Suppressor macrophage treated with lipopolysaccharide for 1 hour (primary cell): Measurements from ENCODE around the gene USP34.
A peak's percentile ranks its signal among the peaks of the same experiment; 100 is the strongest.
"Not testable (repeated sequence)": the region's sequence is repeated elsewhere in the genome, so short reads cannot be mapped to it uniquely, and the experiment has no call there.

Experiments used
- DNase-seq, 3 donors: peaks; one replicate each; pipeline ENCODE4 v3.0.0-alpha.2; 2020 to 2022

Gene USP34

DNA sequence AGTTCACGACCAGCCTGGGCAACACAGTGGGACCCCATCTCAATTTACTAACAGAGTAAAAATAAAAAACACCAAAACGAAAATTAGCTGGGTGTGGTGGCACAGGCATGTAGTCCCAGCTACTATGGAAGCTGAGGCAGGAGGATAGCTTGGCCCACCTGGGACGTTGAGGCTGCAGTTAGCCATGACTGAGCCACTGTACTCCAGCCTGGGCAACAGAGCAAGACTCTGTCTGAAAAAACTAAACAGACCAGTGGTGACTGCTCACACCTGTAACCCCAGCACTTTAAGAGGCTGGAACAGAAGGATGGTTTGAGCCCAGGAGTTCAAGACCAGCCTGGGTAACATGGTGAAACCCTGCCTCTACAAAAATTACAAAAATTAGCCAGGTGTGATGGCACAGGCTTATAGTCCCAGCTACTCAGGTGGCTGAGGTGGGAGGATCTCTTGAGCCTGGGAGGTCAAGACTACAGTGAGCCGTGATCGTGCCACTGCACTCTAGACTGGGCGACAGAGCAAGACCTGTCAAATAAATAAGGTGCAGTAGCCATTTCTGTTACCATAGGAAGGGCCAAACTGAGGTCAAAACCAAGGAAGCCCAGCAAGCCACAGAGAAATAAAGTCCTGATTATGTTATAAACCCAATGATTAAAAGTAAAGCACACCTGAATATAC, 14.0 kb downstream of the USP34 start:
- DNase-seq, result no peak

GRCh38 chr2:61456070-61456745, 14.7 kb downstream of the USP34 start:
- DNase-seq, result no peak

- not testable (repeated sequence) for DNase-seq
Observed at GRCh38 chr2:61454972-61455371, 15.9 kb downstream of the USP34 start.

- DNase-seq, result no peak
Observed at GRCh38 chr2:61454383-61454782, 16.5 kb downstream of the USP34 start.

DNA sequence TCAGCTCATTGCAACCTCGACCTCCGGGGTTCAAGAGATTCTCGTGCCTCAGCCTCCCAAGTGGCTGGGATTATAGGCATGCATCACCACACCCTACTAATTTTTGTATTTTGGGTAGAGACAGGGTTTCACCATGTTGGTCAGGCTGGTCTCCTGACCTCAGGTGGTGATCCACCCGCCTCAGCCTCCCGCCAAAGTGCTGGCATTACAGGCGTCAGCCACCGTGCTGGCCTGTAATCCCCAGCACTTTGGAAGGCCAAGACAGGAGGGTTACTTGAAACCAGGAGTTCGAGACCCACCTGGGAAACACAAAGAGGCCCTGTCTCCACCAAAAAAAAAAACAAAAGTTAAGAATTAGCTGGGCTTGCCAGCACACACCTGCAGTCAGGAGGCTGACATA, 18.5 kb downstream of the USP34 start:
- no peak for DNase-seq

GRCh38 chr2:61451178-61451577, 19.7 kb downstream of the USP34 start:
- no peak for DNase-seq

- no peak for DNase-seq
Observed at GRCh38 chr2:61450144-61450543, 20.7 kb downstream of the USP34 start.

DNA sequence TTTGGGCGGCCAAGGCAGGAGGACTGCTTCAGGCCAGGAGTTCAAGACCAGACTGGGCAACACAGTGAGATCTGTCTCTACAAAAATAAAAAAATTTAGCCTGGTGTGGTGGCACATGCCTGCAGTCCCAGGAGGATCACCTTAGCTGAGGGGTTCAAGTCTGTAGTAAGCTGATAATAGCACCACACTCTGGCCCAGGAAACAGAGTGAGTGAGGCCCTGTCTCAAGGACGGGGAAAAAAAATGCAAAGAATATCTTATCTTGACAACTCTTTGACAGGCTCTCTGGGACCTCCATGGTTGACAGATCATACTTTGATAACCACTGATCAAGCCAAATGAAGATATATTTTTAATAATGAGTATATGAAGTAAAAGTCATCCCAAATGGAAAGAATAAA, 22.7 kb downstream of the USP34 start:
- DNase-seq, result no peak

- DNase-seq, result not testable (repeated sequence)
Observed at GRCh38 chr2:61446971-61447370, 23.9 kb downstream of the USP34 start.

DNA sequence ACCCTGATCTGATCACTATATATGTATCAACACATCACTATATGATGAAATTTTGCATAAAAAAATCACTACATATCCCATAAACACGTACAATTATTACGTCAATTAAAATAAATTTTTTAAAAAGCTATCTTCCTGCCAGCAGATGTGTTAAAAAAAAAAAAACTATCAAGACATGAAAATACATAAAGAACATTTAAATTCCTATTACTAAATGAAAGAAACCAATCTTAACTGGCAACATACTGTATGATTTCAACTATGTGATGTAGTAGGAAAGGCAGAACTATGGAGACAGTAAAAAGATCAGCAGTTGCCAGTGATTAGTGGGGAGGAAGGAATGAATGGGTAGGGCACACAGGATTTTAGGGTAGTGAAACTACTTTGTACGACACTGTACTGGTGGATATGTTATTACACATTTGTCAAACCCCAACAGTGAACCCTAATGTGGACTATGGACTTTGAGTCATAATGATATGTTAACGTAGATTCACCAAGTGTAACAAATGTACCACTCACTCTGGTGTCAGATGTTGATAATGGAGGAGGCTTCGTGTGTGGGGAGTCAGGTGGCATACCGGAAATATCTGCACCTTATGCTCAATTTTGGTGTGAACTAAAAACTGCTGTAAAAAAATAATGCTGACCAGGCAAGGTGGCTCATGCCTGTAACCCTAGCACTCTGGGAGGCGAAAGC, 27.4 kb downstream of the USP34 start:
- DNase-seq, result peak; percentile 50 to 84 (median 83)

DNA sequence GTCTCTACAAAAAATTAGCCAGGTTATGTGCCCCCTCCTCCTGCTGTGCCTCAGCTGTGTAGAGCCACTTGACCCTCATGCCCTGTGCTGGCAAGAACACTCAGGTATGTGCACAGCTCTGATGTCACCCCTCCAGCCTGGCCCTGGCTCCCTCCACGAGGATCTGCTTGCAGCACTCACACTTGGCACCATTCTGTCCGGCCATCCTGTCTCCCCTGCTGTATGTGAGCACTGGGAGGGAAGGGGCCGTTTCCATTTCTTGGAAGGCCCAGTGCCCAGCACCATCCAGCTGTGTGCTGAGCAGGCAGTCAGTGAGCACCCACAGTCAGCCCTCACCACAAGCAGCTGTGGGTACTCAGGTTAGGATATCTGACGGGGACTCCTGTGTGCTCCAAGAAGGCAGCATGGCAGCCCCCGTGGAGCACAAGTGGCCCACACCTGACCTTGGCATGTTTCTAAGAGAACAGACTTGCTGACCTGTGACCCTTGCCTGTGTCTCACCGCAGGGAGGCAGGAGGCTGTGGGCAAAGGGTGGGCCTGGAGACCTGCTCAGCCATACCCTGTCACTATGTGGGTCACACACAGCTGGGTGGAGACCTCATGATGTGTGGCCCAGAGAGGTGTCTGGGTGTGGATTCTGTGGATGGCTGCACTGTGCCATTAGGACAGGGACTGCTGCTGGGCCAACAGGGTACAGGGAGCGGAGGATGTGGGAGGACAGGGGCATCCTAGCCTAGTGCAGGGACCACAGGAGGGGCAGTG, 31.5 kb downstream of the USP34 start:
- DNase-seq, result no peak

DNA sequence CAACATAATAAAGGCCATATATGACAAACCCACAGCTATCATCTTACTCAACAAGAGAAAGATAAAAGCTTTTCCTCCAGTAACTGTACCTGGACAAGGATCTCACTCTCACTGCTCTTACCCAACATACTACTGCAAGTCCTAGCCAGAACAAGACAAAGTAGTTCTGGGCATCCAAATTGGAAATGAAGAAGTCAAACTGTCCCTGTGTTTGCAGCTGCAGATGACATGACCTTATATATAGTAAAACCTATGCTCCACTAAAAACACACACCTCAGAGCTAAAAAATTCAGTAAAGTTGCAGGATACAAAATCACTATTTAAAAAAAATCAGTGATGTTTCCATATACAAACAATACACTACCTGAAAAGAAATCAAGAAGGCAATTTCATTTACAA, 32.2 kb downstream of the USP34 start:
- no peak for DNase-seq

- no peak for DNase-seq
Observed at GRCh38 chr2:61437170-61437569, 33.7 kb downstream of the USP34 start.

DNA sequence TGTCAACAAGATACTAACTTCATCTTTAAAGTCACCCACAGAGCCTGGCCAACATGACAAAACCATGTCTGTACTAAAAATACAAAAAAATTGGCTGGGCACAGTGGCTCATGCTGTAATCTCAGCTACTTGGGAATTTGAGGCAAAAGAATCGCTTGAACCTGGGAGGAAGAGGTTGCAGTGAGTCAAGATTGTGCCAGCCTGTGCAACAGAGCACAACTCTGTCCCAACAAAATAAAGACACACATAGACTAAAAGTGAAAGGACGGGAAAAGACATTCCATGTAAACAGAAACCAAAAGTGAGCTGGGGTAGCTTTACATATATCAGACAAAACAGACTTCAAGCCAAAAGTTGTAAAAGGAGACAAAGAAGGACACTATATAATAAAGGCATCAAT, 34.8 kb downstream of the USP34 start:
- DNase-seq, result peak; percentile 43 to 71 (median 51)

DNA sequence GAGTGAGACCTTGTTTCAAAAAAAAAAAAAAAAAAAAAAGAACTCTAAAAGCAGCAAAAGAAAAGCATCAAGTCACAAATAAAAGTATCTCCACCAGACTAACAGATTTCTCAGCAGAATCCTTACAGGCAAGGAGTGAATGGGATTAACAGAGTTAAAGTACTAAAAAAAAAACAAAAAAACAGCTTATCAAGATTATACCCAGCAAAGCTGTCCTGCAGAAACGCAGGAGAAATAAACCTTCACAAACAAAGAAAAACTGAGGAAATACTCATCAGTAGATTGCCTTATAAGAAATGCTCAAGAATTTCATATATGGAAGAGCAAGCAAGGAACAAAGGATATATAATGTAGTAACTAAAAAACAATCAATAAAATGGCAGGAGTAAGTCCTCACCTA, 35.6 kb downstream of the USP34 start:
- DNase-seq, result no peak

DNA sequence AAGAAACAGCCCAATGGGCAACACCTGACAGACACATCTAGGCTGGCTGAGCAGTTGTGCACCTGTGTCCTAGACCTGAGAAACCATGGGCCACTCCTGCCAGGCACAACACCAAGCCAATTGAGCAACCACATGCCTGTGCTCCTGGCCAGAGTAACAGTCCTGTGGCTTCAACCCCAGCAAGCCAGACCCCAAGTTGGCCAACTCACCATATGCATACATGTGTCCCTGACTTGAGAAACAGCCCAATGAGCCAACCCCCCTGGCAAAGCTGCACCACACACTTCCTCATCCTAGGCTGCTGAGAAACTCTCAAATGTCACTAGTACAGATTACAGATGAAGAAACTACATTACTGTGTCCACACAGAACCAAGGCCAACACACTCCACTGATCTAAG, 36.6 kb downstream of the USP34 start:
- DNase-seq, result peak; percentile 69 to 77 (median 72)

- DNase-seq, result no peak
Observed at GRCh38 chr2:61433606-61434005, 37.3 kb downstream of the USP34 start.

GRCh38 chr2:61432990-61433389, 37.9 kb downstream of the USP34 start:
- DNase-seq, result no peak

GRCh38 chr2:61431345-61431744, 39.5 kb downstream of the USP34 start:
- peak in 1 of 3 donors; percentile 1 for DNase-seq

DNA sequence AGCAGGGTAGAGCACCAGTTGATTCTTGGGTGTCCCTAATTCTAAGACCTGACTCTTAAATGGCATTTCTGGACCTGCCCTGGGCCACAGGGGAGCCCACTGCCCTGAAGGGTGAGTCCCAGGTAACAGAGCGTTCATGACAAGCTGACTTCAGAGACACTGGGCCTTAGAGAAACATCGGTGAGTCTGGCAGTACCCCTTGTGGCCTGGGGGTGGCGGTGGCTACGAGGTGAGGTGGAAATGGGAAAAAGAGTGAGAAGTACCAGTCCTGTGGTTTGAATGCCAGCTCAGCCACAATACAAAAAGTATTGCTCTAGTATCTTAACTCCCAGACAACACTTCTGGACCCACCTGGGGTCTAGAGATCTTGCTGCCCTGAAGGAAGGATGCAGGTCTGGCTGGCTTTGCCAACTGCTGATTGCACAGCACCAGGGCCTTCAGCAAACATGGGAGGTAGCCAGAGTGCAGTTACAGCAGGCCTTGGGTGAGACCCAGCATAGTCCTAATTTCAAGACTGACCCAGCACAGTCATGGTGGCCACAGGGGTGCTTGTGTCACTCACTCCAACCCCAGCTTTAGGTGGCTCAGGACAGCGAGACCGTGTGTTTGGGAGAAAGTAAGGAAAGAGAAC, 44.5 kb downstream of the USP34 start:
- DNase-seq, result peak; percentile 64 to 80 (median 75)

GRCh38 chr2:61425605-61426155, 45.2 kb downstream of the USP34 start:
- DNase-seq, result no peak

DNA sequence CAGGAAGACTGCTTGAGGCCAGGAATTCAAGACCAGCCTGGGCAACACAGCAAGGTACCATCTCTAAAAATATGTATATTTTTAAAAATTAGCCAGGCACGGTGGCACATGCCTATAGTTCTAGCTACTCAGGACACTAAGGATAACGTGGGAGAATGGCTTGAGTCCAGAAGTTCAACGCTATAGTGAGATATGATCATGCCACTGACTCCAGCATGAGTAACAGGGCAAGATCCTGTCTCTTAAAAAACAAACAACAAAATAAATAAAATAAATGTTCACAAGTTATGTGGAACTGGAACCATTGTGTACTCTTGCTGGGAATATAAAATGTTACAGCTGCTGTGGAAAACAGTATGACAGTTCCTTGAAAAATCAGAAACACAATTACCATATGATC, 47.2 kb downstream of the USP34 start:
- no peak for DNase-seq

GRCh38 chr2:61421611-61422010, 49.3 kb downstream of the USP34 start:
- no peak for DNase-seq
